ENCODE data around the gene ALDOC. TPM values are rescaled to one million over a fixed set of nuclear protein-coding genes. Genes with fewer than 3 reads are reported as not detected.
"Not testable (repeated sequence)": the region's sequence is repeated elsewhere in the genome, so short reads cannot be mapped to it uniquely, and the experiment has no call there.

The ALDOC gene
- total RNA-seq, 1 experiment from 2014 or later, result 2.4 TPM

GRCh38 chr17:28582513-28582912 is 5.8 kb upstream of the ALDOC start:
- no peak for DNase-seq (ENCODE audit: low read depth)

- no peak for DNase-seq (ENCODE audit: low read depth)
Observed at GRCh38 chr17:28580959-28581358, 4.3 kb upstream of the ALDOC start.

DNA sequence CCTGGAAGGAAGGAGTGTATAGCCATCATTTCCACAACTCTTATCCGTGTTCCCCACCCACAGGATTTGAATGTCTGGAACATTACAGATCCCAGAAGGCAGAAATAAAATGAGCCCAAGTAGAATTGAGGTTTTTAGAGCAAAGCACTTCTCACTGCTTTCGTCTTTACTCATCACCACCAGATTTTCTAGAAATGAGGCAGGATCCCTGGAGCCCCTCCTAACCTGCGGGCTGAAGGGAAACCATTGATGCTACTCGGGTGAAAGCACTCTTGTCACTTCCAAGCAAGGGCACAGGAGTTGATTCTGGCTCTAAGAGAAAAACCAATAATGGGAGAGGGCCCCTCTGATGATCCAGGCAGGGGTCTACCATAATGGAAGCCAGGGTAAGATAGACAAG is 2.8 kb upstream of the ALDOC start:
- DNase-seq (ENCODE audit: low read depth), result no peak

DNA sequence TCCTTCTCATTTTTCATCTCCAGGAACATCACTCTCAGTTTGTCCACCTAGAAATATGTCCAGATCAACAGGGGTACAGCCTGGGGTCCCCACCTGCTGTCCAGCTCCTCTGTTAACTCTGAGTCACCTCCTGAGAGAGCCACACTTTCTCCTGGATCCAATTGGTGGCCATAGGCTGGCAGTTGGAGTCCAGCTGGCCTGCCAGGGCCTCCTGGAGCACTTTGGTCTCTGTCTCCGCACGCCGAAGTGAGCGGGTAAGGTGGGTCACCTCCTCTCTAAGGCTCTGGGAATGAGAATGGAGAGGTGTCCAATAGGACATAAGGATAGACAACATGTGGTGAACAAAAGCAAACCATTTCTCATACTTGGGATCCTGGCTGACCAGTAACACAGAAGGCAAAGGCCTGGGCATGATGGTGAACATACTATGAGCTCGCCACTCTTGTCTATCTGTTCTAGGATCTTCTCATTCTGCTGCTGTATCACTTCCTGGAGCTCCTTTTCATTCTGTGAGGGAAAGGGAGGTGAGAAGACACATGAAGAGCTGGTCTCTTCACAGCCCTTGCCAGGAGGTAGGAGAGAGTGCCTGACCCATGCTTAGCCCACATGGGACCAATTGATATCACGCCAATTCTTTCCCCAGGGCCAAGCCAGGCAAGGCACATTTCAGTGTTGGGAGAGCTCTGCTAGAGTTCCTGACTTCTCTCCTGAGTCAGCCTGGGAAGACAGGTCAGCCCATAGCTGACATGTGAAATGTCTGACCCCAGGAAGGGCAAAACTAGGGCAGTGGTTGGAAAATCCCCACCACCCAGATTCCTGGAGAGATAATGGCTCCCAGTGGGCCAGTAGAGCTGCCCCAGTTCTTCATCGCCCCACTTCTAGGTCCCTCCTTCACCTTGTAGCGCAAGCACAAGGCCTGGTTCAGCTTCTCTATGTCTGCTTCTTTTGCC is 1.8 kb upstream of the ALDOC start:
- no peak for DNase-seq (ENCODE audit: low read depth)

GRCh38 chr17:28577466-28577824 is 750 bp upstream of the ALDOC start:
- no peak for DNase-seq (ENCODE audit: low read depth)

DNA sequence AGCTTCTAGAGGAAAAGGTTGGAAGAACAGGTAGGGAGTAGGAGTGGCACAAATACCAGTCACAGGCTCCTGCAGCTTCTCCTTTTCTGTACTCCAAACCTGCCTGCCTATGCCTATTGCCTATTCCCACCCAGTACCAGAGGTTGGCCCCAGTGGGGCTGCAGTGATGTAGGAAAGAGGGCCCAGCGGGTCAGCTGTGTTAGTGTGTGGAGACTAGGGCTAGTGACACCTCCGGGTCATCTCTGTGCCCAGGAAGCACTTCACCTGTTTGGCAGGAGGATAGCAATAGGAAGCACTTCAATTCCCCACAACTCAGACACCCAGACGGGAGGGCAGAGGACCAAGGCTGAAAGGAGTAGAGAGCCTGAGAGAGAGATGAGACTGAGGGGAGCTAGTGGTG is 679 bp downstream of the ALDOC start:
- DNase-seq (ENCODE audit: low read depth), result not testable (repeated sequence)

DNA sequence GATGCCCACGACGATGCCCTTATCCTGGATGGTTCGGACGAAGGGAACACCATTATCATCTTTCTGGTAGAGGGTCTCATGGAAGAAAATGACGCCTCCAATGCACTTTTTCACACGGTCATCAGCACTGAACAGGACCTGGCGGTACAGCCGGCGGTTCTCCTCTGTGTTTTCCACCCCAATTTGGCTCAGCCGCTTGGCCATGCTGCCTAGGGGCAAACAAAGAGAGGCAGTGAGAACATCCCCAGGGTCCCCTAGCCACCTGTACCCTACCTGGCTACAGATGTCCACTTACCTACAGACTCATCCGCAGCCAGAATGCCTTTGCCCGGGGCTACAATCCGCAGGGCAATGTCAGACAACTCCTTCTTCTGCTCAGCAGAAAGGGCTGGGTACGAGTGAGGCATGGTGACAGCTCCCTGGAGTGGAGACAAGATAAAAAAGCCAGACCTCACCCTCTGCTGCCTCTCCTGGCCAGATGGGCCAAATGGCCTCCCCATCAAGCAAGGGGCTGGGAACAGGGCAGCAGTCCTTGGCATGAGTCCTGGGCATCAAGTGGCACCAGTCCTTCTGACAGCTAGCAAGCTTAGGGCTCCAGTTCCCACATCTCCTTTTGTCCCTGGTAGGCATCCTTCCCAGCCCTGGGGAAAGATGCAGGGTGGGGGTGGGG is 1.4 kb downstream of the ALDOC start:
- no peak for DNase-seq (ENCODE audit: low read depth)

GRCh38 chr17:28574526-28574925 is 2.2 kb downstream of the ALDOC start:
- no peak for DNase-seq (ENCODE audit: low read depth)

GRCh38 chr17:28573966-28574480 is 2.7 kb downstream of the ALDOC start:
- no peak for DNase-seq (ENCODE audit: low read depth)

GRCh38 chr17:28573521-28573920 is 3.2 kb downstream of the ALDOC start:
- no peak for DNase-seq (ENCODE audit: low read depth)

DNA sequence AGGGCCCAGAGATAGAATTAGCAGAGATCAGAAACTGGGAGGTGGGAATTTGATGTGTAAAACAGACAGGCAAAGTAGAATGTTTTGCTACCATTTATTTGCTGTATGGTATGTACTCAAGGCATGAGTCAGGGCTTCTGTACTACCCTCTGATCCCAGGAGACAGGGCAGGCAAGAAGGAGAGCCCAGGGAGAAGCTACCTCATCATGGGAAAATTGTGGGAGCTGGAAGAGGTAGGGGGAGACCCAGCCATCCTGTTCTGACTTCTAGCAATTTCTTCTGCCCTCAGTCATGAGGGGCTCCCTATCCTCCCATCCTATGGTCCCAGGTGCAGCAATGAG is 3.7 kb downstream of the ALDOC start:
- no peak for DNase-seq (ENCODE audit: low read depth)

DNA sequence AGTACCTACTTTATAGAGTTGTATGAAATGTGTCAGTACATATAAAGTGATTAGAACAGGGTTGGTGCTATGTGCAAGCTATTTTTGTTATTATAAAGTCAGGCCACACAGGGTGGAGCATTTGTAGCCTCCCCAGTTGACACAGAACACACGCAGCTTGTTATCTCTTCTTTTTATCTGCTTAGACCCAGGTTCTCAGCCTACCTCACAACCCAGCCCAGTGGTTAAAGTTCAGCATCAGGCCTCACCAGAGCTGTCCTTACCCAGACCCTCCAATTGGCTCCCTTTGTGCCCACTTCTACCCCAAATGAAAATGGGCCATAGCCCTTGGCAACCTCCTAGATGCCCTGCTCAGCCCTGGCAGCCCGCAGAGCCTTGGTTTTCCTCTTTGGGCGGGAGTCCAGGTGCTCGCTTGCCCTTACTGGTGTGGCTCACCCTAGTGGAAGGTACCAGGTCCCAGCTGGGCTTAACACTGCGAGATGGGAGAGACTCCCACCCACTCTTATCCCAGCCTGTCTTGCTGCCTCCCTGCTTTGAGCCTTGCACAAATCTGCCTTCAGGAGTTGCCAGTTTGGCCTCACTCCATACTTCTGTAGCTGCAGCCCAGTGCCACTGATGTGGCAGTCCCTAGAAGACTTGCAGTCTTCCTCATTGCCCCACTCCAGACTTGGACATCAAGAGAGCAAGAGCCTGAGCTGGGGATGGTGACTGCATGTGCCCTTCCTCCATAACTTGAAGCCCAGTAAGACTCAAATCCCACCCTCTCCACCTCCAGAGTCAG is 4.2 kb downstream of the ALDOC start:
- DNase-seq (ENCODE audit: low read depth), result no peak

DNA sequence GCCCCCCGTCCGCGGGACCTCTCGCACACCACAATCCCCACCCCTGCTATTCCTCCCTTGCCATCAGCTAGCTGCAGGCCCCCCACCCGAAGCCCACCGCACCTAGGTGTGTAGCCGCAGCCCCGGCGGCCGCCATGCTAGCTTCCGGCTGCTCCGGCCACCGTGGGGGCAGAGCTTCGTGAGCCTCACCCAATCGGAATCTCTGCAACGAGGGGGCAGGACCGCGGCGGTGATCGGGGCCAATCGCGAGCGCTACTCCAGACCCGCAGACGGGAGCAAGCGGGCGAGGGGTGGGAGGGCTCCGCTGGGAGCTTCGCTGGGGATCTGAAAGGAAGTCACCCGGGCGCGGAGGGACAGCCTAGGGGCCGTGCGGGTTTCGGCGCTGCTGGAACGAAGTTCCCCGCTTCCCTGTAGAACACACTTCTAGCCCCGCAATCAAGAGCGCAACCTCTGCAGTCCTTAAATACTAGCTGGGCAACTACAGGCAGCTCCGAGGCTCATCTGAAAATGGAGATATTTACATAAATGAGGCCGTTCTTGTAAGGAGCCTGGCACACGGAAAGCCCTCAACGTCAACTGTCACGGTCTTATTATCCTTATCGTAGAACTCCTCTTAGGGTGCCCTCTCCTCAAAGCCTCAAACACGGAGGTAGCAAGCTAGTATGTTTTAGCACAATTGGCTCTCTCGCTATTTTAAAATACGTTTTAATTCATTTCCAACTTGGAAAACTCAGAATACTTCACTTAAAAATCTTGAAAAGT is 5.2 kb downstream of the ALDOC start, which contains the start of gene PIGS:
PIGS (minus strand) TSS at position 164 of the 762 bp plus-strand sequence; CDS start at position 136, 28 bp downstream.
- peak; percentile 97 for DNase-seq (ENCODE audit: low read depth)

GRCh38 chr17:28570716-28571360 is 5.9 kb downstream of the ALDOC start:
- peak; percentile 37 for DNase-seq (ENCODE audit: low read depth)

GRCh38 chr17:28569446-28569845 is 7.2 kb downstream of the ALDOC start:
- DNase-seq (ENCODE audit: low read depth), result no peak

- no peak for DNase-seq (ENCODE audit: low read depth)
Observed at GRCh38 chr17:28567604-28568003, 9.1 kb downstream of the ALDOC start.

GRCh38 chr17:28563475-28563874 is 13.2 kb downstream of the ALDOC start:
- no peak for DNase-seq (ENCODE audit: low read depth)

- DNase-seq (ENCODE audit: low read depth), result no peak
Observed at GRCh38 chr17:28555022-28555421, 21.7 kb downstream of the ALDOC start.

DNA sequence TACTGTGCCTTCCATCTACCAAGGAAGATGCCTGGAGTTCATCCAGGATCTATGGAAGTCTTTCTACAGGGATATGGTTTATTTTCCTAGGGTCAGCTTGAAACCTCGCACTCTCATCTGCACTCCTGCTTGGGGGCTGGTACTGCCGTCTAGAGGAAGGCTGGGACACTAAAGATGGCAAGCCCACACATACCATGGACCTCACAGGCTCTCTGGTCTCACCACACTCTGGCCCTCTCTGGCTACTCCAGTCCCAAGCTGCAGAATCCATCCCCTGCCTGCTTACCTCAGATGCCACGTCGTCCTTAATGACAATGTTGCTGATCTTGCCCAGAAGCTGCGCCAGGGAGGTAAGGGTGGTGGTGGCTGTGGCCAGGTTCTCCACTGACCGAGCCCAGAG is 22.1 kb downstream of the ALDOC start:
- DNase-seq (ENCODE audit: low read depth), result no peak

DNA sequence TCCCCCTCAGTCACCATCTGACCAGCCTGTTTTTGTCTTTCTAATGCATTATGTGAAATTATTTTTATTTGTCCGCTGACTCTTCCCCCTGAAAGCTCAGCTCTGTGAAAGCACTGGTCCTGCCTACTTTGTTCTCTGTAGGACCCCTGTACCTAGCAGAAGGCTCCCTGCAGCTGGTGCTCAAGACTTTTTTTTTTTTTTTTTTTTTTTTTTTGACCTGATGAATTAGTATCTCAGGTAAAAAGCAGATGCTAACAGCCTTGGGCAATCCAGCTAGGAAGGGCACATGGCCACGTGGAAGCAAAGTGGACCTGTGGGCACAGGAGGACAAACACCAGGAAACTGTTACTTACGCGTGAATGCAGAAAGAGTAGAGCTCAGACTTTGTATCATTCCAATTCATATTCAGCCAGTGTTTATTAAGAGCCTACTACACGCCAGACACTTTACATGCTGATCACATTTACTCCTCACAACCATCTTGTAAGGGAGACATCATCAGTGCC is 23.6 kb downstream of the ALDOC start:
- no peak for DNase-seq (ENCODE audit: low read depth)
